ENCODE data around the gene C1orf159. TPM values are rescaled to one million over a fixed set of nuclear protein-coding genes. Genes with fewer than 3 reads are reported as not detected.
"Not testable (repeated sequence)": the region's sequence is repeated elsewhere in the genome, so short reads cannot be mapped to it uniquely, and the experiment has no call there.

C1orf159 gene
- total RNA-seq, 4 donors from 2014 or later, result 6.9 to 19.6 (median 14.7) TPM

DNA sequence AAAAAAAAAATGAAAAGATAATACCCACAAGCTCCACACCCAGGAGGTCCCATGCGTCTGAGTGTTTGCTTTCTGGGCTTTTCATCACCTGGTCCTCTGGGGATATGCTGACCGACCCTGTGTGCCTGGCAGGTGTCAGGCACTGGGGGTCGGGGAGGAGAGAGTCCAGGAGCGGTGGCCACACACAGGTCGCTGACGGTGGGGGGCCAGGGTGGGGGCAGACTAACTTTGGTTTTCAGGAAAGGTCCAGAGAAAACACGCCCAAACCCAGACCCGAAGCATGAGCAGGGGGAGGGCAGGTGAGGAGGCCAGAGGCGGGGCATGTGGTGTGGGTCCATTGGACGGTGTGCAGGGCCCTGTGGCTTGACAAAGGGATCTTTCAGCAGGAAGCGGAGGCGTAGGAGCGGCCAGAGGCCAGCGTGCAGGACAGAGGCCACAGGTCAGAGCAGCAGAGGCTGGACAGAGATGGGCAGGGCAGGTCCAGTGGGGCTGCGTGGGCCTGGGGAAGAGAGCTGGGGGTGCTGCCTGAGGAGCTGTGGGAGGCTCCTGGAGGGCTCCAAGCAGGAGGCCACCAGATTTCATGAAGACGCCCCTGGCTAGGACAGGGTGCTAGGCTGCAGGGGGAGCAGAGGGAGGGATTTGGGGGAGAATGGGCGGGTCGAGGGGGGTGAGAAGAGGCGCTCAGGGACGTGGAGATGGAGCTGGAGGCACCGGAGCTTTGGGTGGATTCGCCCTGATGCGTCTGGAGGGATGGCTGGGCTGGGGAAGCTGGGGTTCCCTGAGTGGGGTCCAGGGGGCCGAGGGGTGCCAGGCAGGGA, 57.6 kb downstream of the C1orf159 start:
- TF ChIP-seq, protein P1, sequence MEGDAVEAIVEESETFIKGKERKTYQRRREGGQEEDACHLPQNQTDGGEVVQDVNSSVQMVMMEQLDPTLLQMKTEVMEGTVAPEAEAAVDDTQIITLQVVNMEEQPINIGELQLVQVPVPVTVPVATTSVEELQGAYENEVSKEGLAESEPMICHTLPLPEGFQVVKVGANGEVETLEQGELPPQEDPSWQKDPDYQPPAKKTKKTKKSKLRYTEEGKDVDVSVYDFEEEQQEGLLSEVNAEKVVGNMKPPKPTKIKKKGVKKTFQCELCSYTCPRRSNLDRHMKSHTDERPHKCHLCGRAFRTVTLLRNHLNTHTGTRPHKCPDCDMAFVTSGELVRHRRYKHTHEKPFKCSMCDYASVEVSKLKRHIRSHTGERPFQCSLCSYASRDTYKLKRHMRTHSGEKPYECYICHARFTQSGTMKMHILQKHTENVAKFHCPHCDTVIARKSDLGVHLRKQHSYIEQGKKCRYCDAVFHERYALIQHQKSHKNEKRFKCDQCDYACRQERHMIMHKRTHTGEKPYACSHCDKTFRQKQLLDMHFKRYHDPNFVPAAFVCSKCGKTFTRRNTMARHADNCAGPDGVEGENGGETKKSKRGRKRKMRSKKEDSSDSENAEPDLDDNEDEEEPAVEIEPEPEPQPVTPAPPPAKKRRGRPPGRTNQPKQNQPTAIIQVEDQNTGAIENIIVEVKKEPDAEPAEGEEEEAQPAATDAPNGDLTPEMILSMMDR (IDR thresholded peaks at IDR 0.05), result no peak
- no peak for TF ChIP-seq POLR2A (IDR thresholded peaks at IDR 0.05)
- Histone ChIP-seq H3K27me3 (peaks cover 9 to 68% (median 30%) of the 10 kb centered on the region in 4 donors), H3K4me1 (peaks cover 23 to 48% (median 26%) of the 10 kb centered on the region in 3 donors), H3K27ac (no peak overlapping the region), H3K36me3 (peaks cover 0 to 23% (median 9%) of the 10 kb centered on the region in 3 donors), H3K9me3 (no peaks in the 10 kb centered on the region), H3K4me3 (peak overlapping the region in 3 of 4 donors; percentile 32 to 78 (median 55))
- WGBS, 2 donors, result 7 to 9% methylated on average over 15 to 16 of the region's 24 CpGs
- DNase-seq, result no peak
- intact Hi-C loops (cut with DNase I), result no loop called here

- not testable (repeated sequence) for DNase-seq
These were observed 58.2 kb downstream of the C1orf159 start for GRCh38 chr1:1057769-1058087.

GRCh38 chr1:1055841-1056736, 59.8 kb downstream of the C1orf159 start:
- DNase-seq, result no peak
- no peaks in the 10 kb centered on the region for H3K9me3 ChIP-seq
- 80 to 81% methylated on average over 26 to 27 of the region's 50 CpGs for WGBS, 2 donors
- intact Hi-C loops (cut with DNase I), result no loop called here
- no peak for TF ChIP-seq POLR2A (IDR thresholded peaks at IDR 0.05)
- TF ChIP-seq, protein P1 (IDR thresholded peaks at IDR 0.05), result no peak
- peaks cover 18 to 31% (median 20%) of the 10 kb centered on the region in 3 donors for H3K4me1 ChIP-seq
- H3K4me3 ChIP-seq, result no peak overlapping the region
- H3K27me3 ChIP-seq, result peaks cover 9 to 46% (median 24%) of the 10 kb centered on the region in 4 donors
- H3K36me3 ChIP-seq, result peaks cover 0 to 45% (median 13%) of the 10 kb centered on the region in 3 donors
- H3K27ac ChIP-seq, result no peak overlapping the region

More at GRCh38 chr1:1057769-1058087, 58.2 kb downstream of the C1orf159 start:
- H3K27ac ChIP-seq; H3K4me3 ChIP-seq; H3K9me3 ChIP-seq; intact Hi-C loops (cut with DNase I): not testable (repeated sequence)
- peaks cover 0 to 29% (median 9%) of the 10 kb centered on the region in 3 donors for H3K36me3 ChIP-seq
- 38 to 54% methylated on average over 14 of the region's 15 CpGs for WGBS, 2 donors
- peaks cover 23 to 43% (median 26%) of the 10 kb centered on the region in 3 donors for H3K4me1 ChIP-seq
- peaks cover 9 to 62% (median 30%) of the 10 kb centered on the region in 4 donors for H3K27me3 ChIP-seq

- intact Hi-C loops (cut with DNase I), result no loop called here
- peaks cover 0 to 56% (median 15%) of the 10 kb centered on the region in 3 donors for H3K36me3 ChIP-seq
- H3K4me3 ChIP-seq, result no peak overlapping the region
- peaks cover 14 to 21% (median 18%) of the 10 kb centered on the region in 3 donors for H3K4me1 ChIP-seq
- no peak for DNase-seq
- H3K27me3 ChIP-seq, result peaks cover 4 to 34% (median 13%) of the 10 kb centered on the region in 4 donors
- TF ChIP-seq, protein P1 (IDR thresholded peaks at IDR 0.05), result no peak
- no peak for TF ChIP-seq POLR2A (IDR thresholded peaks at IDR 0.05)
- no peaks in the 10 kb centered on the region for H3K9me3 ChIP-seq
- no peak overlapping the region for H3K27ac ChIP-seq
- WGBS, 2 donors, result 45 to 79% methylated on average over 4 to 8 of the region's 23 CpGs
These were observed 60.9 kb downstream of the C1orf159 start for GRCh38 chr1:1054971-1055370.

- Histone ChIP-seq H3K36me3 (peaks cover 0 to 64% (median 19%) of the 10 kb centered on the region in 3 donors), H3K27me3 (peaks cover 0 to 27% (median 10%) of the 10 kb centered on the region in 4 donors), H3K4me1 (peaks cover 9 to 14% (median 10%) of the 10 kb centered on the region in 3 donors), H3K4me3 (no peak overlapping the region), H3K9me3 (no peaks in the 10 kb centered on the region), H3K27ac (no peak overlapping the region)
- no peak for TF ChIP-seq POLR2A (IDR thresholded peaks at IDR 0.05)
- TF ChIP-seq, protein P1 (IDR thresholded peaks at IDR 0.05), result no peak
- intact Hi-C loops (cut with DNase I), result no loop called here
- DNase-seq, result no peak
- WGBS, 2 donors, result 100% methylated on average over 2 of the region's 18 CpGs; no CpG with 5 or more reads in 1 of the 2 donors
These were observed 61.7 kb downstream of the C1orf159 start for GRCh38 chr1:1054099-1054700.

All from esophagus squamous epithelium (tissue), 5 donors.